ENCODE measurements around the gene RAVER1.
"Not testable (repeated sequence)": the region's sequence is repeated elsewhere in the genome, so short reads cannot be mapped to it uniquely, and the experiment has no call there.

The RAVER1 gene

GRCh38 chr19:10343495-10343894 is 10.2 kb upstream of the RAVER1 start:
- TF ChIP-seq CTCF (IDR thresholded peaks at IDR 0.05; ENCODE audit: extremely low read depth, insufficient read depth, missing control alignments), result no peak
- DNase-seq (ENCODE audit: low spot score), result no peak
- in situ Hi-C loops (cut with MboI; ENCODE audit: low pct_unique_long_range_greater_than_20kb, low sequenced_read_pairs, unreplicated experiment), result no loop called here

- in situ Hi-C loops (cut with MboI; ENCODE audit: low pct_unique_long_range_greater_than_20kb, low sequenced_read_pairs, unreplicated experiment), result no loop called here
- TF ChIP-seq CTCF (IDR thresholded peaks at IDR 0.05; ENCODE audit: extremely low read depth, insufficient read depth, missing control alignments), result no peak
- no peak for DNase-seq (ENCODE audit: low spot score)
Observed at GRCh38 chr19:10339977-10340376, 6.6 kb upstream of the RAVER1 start.

GRCh38 chr19:10339380-10339960 is 6.1 kb upstream of the RAVER1 start, which contains the start of gene ICAM3:
TSS of gene ICAM3 (minus strand) at chr19:10339624. CDS start at chr19:10339614, 10 bp downstream.
- no peak for TF ChIP-seq CTCF (IDR thresholded peaks at IDR 0.05; ENCODE audit: extremely low read depth, insufficient read depth, missing control alignments)
- in situ Hi-C loops (cut with MboI; ENCODE audit: low pct_unique_long_range_greater_than_20kb, low sequenced_read_pairs, unreplicated experiment), result no loop called here
- peak; percentile 68 for DNase-seq (ENCODE audit: low spot score)

- in situ Hi-C loops (cut with MboI; ENCODE audit: low pct_unique_long_range_greater_than_20kb, low sequenced_read_pairs, unreplicated experiment), result no loop called here
- no peak for DNase-seq (ENCODE audit: low spot score)
- no peak for TF ChIP-seq CTCF (IDR thresholded peaks at IDR 0.05; ENCODE audit: extremely low read depth, insufficient read depth, missing control alignments)
Observed at GRCh38 chr19:10338940-10339339, 5.6 kb upstream of the RAVER1 start.

- in situ Hi-C loops (cut with MboI; ENCODE audit: low pct_unique_long_range_greater_than_20kb, low sequenced_read_pairs, unreplicated experiment); DNase-seq (ENCODE audit: low spot score): not testable (repeated sequence)
Observed at GRCh38 chr19:10336725-10337124, 3.4 kb upstream of the RAVER1 start.

GRCh38 chr19:10335352-10335985 is 2.1 kb upstream of the RAVER1 start:
- no peak for TF ChIP-seq CTCF (IDR thresholded peaks at IDR 0.05; ENCODE audit: extremely low read depth, insufficient read depth, missing control alignments)
- DNase-seq (ENCODE audit: low spot score), result no peak
- in situ Hi-C loops (cut with MboI; ENCODE audit: low pct_unique_long_range_greater_than_20kb, low sequenced_read_pairs, unreplicated experiment), result no loop called here

- DNase-seq (ENCODE audit: low spot score), result no peak
- in situ Hi-C loops (cut with MboI; ENCODE audit: low pct_unique_long_range_greater_than_20kb, low sequenced_read_pairs, unreplicated experiment), result no loop called here
- TF ChIP-seq CTCF (IDR thresholded peaks at IDR 0.05; ENCODE audit: extremely low read depth, insufficient read depth, missing control alignments), result no peak
Observed at GRCh38 chr19:10334588-10335351, 1.4 kb upstream of the RAVER1 start.
